Ecto neural progenitor cell (in vitro differentiated cells): Measurements from ENCODE around the gene CADPS.

Source experiments
- DNase-seq: peaks from one replicate; pipeline ENCODE4 v3.0.0-alpha.2; 2018; ENCODE audit warnings: low spot score

Gene CADPS

GRCh38 chr3:62556121-62556815 is 318.9 kb downstream of the CADPS start:
- no peak for DNase-seq

- no peak for DNase-seq
Measured at GRCh38 chr3:62554264-62554799, 320.9 kb downstream of the CADPS start.

- DNase-seq: no peak
Measured at GRCh38 chr3:62553811-62554210, 321.4 kb downstream of the CADPS start.

GRCh38 chr3:62551556-62551955 is 323.7 kb downstream of the CADPS start:
- DNase-seq: no peak

- no peak for DNase-seq
Measured at GRCh38 chr3:62550439-62550838, 324.8 kb downstream of the CADPS start.

GRCh38 chr3:62548528-62549205 is 326.5 kb downstream of the CADPS start:
- DNase-seq: no peak

- DNase-seq: no peak
Measured at GRCh38 chr3:62546266-62546665, 328.9 kb downstream of the CADPS start.

- no peak for DNase-seq
Measured at GRCh38 chr3:62542185-62542584, 333.0 kb downstream of the CADPS start.

- no peak for DNase-seq
Measured at GRCh38 chr3:62539762-62540161, 335.5 kb downstream of the CADPS start.

GRCh38 chr3:62538691-62539356 is 336.4 kb downstream of the CADPS start:
- DNase-seq: no peak

GRCh38 chr3:62534326-62534725 is 340.9 kb downstream of the CADPS start:
- DNase-seq: no peak

- no peak for DNase-seq
Measured at GRCh38 chr3:62532796-62533195, 342.4 kb downstream of the CADPS start.

- DNase-seq: no peak
Measured at GRCh38 chr3:62531981-62532380, 343.2 kb downstream of the CADPS start.

- no peak for DNase-seq
Measured at GRCh38 chr3:62531493-62531892, 343.7 kb downstream of the CADPS start.

GRCh38 chr3:62529230-62529629 is 346.0 kb downstream of the CADPS start:
- peak; percentile 73 for DNase-seq

- DNase-seq: no peak
Measured at GRCh38 chr3:62527474-62527873, 347.7 kb downstream of the CADPS start.

- DNase-seq: no peak
Measured at GRCh38 chr3:62525281-62525680, 349.9 kb downstream of the CADPS start.

GRCh38 chr3:62523672-62524071 is 351.5 kb downstream of the CADPS start:
- no peak for DNase-seq

- no peak for DNase-seq
Measured at GRCh38 chr3:62521464-62522105, 353.6 kb downstream of the CADPS start.

- no peak for DNase-seq
Measured at GRCh38 chr3:62503516-62503915, 371.7 kb downstream of the CADPS start.

GRCh38 chr3:62502315-62503300 is 372.6 kb downstream of the CADPS start:
- DNase-seq: no peak
